ENCODE data around the gene MRGPRX2.

DNA sequence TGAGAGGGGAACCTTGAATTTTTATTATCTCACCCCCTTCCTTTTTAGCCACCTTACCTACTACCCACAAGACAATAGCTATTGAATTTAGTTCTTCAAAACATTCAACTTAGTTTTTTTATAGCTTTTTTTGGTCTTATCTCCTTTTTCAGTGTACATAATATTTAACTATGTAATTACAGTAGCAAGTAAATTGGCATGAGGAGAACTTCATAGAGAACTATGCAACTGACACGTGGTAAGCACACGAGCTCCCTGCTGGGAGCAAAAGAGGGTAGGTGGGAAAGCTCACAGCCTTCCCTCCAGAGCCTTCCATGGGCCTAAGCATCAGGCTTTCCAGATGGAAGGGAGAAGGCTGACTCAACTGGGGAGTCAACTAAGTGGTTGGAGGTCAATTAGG lies 34.3 kb upstream of the MRGPRX2 start:
- TF ChIP-seq POLR2A (IDR thresholded peaks at IDR 0.05): no peak
- TF ChIP-seq, protein P1, sequence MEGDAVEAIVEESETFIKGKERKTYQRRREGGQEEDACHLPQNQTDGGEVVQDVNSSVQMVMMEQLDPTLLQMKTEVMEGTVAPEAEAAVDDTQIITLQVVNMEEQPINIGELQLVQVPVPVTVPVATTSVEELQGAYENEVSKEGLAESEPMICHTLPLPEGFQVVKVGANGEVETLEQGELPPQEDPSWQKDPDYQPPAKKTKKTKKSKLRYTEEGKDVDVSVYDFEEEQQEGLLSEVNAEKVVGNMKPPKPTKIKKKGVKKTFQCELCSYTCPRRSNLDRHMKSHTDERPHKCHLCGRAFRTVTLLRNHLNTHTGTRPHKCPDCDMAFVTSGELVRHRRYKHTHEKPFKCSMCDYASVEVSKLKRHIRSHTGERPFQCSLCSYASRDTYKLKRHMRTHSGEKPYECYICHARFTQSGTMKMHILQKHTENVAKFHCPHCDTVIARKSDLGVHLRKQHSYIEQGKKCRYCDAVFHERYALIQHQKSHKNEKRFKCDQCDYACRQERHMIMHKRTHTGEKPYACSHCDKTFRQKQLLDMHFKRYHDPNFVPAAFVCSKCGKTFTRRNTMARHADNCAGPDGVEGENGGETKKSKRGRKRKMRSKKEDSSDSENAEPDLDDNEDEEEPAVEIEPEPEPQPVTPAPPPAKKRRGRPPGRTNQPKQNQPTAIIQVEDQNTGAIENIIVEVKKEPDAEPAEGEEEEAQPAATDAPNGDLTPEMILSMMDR (IDR thresholded peaks at IDR 0.05): no peak
